SU-DHL-6 (cell line): Measurements from ENCODE around the gene SUPT4H1.

ENCODE experiments used
- H2AFZ ChIP-seq: fragments of 200-600 bp; sonication (generic); 2 replicates; pipeline ENCODE4 v1.6.1; 2014; ENCODE audit warnings: low read depth, mild to moderate bottlenecking, moderate library complexity, mixed read lengths, antibody characterized with exemption, low read length; ENCODE audit not compliant: severe bottlenecking
- H3F3A ChIP-seq: fragments of 200-600 bp; shearing (Covaris generic); 2 replicates; pipeline ENCODE4 v1.6.0; 2016; ENCODE audit warnings: antibody characterized with exemption, mild to moderate bottlenecking; ENCODE audit not compliant: insufficient read depth
- H3K27ac ChIP-seq: fragments of 200-600 bp; sonication (generic); 2 replicates; pipeline ENCODE4 v1.5.1; 2016; ENCODE audit warnings: low read depth, mild to moderate bottlenecking, low read length, moderate library complexity, mixed read lengths
- H3K27me3 ChIP-seq: fragments of 200-600 bp; sonication (generic), shearing (Covaris generic); 2 replicates; pipeline ENCODE4 v1.6.0; 2014; ENCODE audit warnings: mild to moderate bottlenecking, low read length
- H3K36me3 ChIP-seq: fragments of 200-600 bp; sonication (generic); 2 replicates; pipeline ENCODE4 v1.6.1; 2014; ENCODE audit warnings: mild to moderate bottlenecking, low read length, mixed read lengths
- H3K4me2 ChIP-seq: fragments of 300-600, 200-600 bp; shearing (Covaris generic), sonication (generic); 2 replicates; pipeline ENCODE4 v1.6.0; 2014; ENCODE audit warnings: low read length, low read depth, mild to moderate bottlenecking; ENCODE audit not compliant: poor library complexity, severe bottlenecking
- H3K4me3 ChIP-seq: fragments of 200-600 bp; sonication (generic); 2 replicates; pipeline ENCODE4 v1.5.1; 2014; ENCODE audit warnings: antibody characterized with exemption, low read length, mild to moderate bottlenecking, mixed read lengths; ENCODE audit not compliant: insufficient read depth, poor library complexity, severe bottlenecking
- H3K79me2 ChIP-seq: fragments of 200-600 bp; sonication (generic); 2 replicates; pipeline ENCODE4 v1.6.1; 2014; ENCODE audit warnings: mild to moderate bottlenecking, low read length, moderate library complexity; ENCODE audit not compliant: insufficient read depth
- H3K9ac ChIP-seq: fragments of 200-600 bp; sonication (generic); 2 replicates; pipeline ENCODE4 v1.7.0; 2014; ENCODE audit warnings: mild to moderate bottlenecking, low read length
- H3K9me2 ChIP-seq: fragments of 200-600 bp; sonication (generic); replicated peaks from 2 replicates; pipeline ENCODE4 v1.6.1; 2014; ENCODE audit warnings: low read length; ENCODE audit not compliant: insufficient read depth
- H3K9me3 ChIP-seq: fragments of 200-600 bp; sonication (generic); 2 replicates; pipeline ENCODE4 v1.6.1; 2014; ENCODE audit warnings: low read length, mixed read lengths; ENCODE audit not compliant: insufficient read depth
- H4K20me1 ChIP-seq: fragments of 200-600 bp; sonication (generic); 2 replicates; pipeline ENCODE4 v1.6.1; 2014; ENCODE audit warnings: low read depth, mild to moderate bottlenecking, antibody characterized with exemption, low read length, moderate library complexity, mixed read lengths
- CTCF ChIP-seq: fragments of 200-600 bp; sonication (generic); IDR thresholded peaks from one replicate; pipeline ENCODE4 v1.5.1; 2017; ENCODE audit warnings: antibody characterized with exemption, mild to moderate bottlenecking, low read length, moderate library complexity; ENCODE audit not compliant: insufficient read depth, poor library complexity, severe bottlenecking
- EZH2phosphoT487 ChIP-seq: fragments of 200-600 bp; sonication (generic), shearing (Covaris generic); conservative IDR thresholded peaks from 2 replicates; pipeline ENCODE4 v1.6.1; 2018; ENCODE audit warnings: mild to moderate bottlenecking, antibody characterized with exemption, low read length, moderate library complexity, mixed read lengths

SUPT4H1 gene

DNA sequence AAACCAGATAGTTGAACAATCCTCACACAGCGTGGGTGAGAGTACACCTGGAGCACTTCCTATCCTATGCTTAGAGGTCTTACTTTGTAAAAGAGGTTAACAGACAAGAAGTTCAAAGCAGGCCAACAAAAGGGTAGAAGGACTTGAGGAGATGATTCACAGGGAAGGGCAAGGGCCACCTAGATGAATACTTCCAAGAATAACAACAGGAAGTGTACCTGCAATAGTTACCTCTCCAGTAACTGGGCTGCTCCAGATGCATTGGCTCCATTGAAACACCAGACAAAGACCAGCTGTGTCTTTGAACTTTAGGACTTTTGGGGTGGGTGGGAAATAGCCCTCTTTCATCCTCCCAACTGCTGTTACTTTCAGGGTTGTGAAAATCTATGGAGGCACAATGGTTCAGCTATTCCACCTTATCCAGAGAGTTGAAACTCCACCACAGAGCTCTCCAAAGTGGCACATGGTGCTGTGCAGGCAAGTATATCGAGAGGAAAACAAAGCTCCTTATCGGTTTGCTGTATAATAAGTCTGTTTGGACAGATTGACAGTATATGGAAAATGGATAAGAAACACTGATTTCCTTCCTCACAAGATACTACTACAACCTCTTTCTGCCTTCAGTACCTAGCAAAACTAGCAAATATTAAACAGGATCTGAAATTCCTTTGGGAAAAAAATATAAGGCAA is 42.7 kb upstream of the SUPT4H1 start:
- Histone ChIP-seq H3K36me3 (no peaks in the 10 kb centered on the region), H3K27me3 (no peaks in the 10 kb centered on the region), H3K9ac (no peak overlapping the region), H3F3A (no peaks in the 10 kb centered on the region), H4K20me1 (no peaks in the 10 kb centered on the region), H2AFZ (no peak overlapping the region), H3K4me3 (no peak overlapping the region), H3K27ac (no peak overlapping the region), H3K79me2 (no peaks in the 10 kb centered on the region), H3K9me3 (no peaks in the 10 kb centered on the region), H3K4me2 (no peak overlapping the region), H3K9me2 (no peaks in the 10 kb centered on the region)
- TF ChIP-seq EZH2phosphoT487 (no peak), CTCF (no peak)

DNA sequence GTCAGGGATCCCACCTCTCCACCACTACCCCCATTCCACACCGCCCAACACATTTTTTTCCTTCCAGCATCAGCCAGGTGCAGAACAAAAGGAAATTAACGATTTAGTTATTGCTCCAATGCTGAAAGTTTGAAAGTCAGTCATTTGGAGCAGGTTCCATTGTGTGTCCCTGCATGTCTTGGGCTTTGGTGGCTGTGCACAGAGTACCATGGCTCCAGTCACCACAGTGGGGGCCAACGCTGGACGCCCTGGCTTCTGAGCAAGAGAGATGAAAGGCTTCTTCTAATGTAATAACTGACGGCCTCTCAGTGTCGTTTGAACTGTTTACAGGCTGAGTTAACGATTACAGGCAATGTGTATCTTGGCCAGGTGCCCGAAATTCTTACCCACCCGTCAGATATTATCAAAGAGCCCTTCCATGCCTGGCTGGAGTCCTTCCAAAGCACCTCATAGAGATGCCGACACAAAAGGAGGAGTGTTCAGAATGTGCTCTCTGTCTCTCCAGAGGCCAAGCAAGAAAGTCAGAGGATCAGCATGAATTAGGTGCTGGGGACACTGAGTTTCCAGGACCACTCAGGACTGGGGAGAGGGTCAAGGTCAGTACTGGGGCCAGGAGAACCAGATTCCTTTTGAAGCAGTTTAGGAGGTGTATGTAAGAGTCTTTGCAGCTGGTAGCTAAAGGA is 39.4 kb upstream of the SUPT4H1 start:
- H3K27ac ChIP-seq = no peak overlapping the region
- no peak for TF ChIP-seq EZH2phosphoT487
- no peak for TF ChIP-seq CTCF

GRCh38 chr17:58390884-58391283 is 38.9 kb upstream of the SUPT4H1 start:
- Histone ChIP-seq H3K27ac (no peak overlapping the region), H3K9ac (no peak overlapping the region), H3K4me2 (no peak overlapping the region), H3K4me3 (no peak overlapping the region), H3K9me2 (no peaks in the 10 kb centered on the region), H3F3A (no peaks in the 10 kb centered on the region), H3K79me2 (no peaks in the 10 kb centered on the region), H2AFZ (no peak overlapping the region), H3K27me3 (no peaks in the 10 kb centered on the region), H3K9me3 (no peaks in the 10 kb centered on the region), H3K36me3 (no peaks in the 10 kb centered on the region), H4K20me1 (no peaks in the 10 kb centered on the region)
- no peak for TF ChIP-seq EZH2phosphoT487
- no peak for TF ChIP-seq CTCF

More for the DNA sequence above, 39.4 kb upstream of the SUPT4H1 start:
- no peaks in the 10 kb centered on the region for H3K9me2 ChIP-seq
- H3K9ac ChIP-seq = no peak overlapping the region
- no peaks in the 10 kb centered on the region for H3K79me2 ChIP-seq
- no peaks in the 10 kb centered on the region for H3K9me3 ChIP-seq
- H3K27me3 ChIP-seq = no peaks in the 10 kb centered on the region
- H3K36me3 ChIP-seq = no peaks in the 10 kb centered on the region
- H3K4me3 ChIP-seq = no peak overlapping the region
- H4K20me1 ChIP-seq = no peaks in the 10 kb centered on the region
- no peaks in the 10 kb centered on the region for H3F3A ChIP-seq
- no peak overlapping the region for H2AFZ ChIP-seq
- H3K4me2 ChIP-seq = no peak overlapping the region
